HepG2 (cell line): ENCODE results near the gene BCL2L1. TPM values are rescaled to one million over a fixed set of nuclear protein-coding genes. Genes with fewer than 3 reads are reported as not detected.

Experiments used
- AHR ChIP-seq: IDR thresholded peaks from 2 replicates; pipeline ENCODE4 v1.6.1; 2018; ENCODE audit warnings: missing genetic modification reagents, missing compliant biosample characterization
- CENPX ChIP-seq: sonication (generic); formaldehyde crosslinking; IDR thresholded peaks from 2 replicates; pipeline ENCODE4 v1.9.0; 2021; ENCODE audit warnings: mild to moderate bottlenecking, missing genetic modification reagents, moderate library complexity
- FOSL2 ChIP-seq: sonication (generic); formaldehyde crosslinking; IDR thresholded peaks from 2 replicates; pipeline ENCODE4 v1.4.0; 2020; ENCODE audit warnings: missing genetic modification reagents
- FOXJ3 ChIP-seq: sonication (generic); formaldehyde crosslinking; IDR thresholded peaks from 2 replicates; pipeline ENCODE4 v1.4.0; 2020; ENCODE audit warnings: missing genetic modification reagents, mild to moderate bottlenecking, borderline replicate concordance
- JARID2 ChIP-seq: sonication (generic); formaldehyde crosslinking; IDR thresholded peaks from 2 replicates; pipeline ENCODE4 v1.8.1; 2023; ENCODE audit warnings: missing genetic modification reagents, inconsistent platforms; ENCODE audit not compliant: insufficient replicate concordance
- KDM1A ChIP-seq: IDR thresholded peaks from 2 replicates; pipeline ENCODE4 v1.6.1; 2016; ENCODE audit warnings: missing compliant biosample characterization
- POLR2G ChIP-seq: fragments of 200-400 bp; formaldehyde crosslinking; IDR thresholded peaks from 2 replicates; pipeline ENCODE4 v1.6.1; 2018; ENCODE audit warnings: mild to moderate bottlenecking, low read depth, low read length, moderate library complexity
- SRY ChIP-seq: sonication (generic); formaldehyde crosslinking; IDR thresholded peaks from 2 replicates; pipeline ENCODE4 v1.8.0; 2022; ENCODE audit warnings: mild to moderate bottlenecking, missing genetic modification reagents
- ZFP37 ChIP-seq: sonication (generic); formaldehyde crosslinking; IDR thresholded peaks from 2 replicates; pipeline ENCODE4 v1.4.0; 2020; ENCODE audit warnings: missing genetic modification reagents, borderline replicate concordance
- ZNF552 ChIP-seq: sonication (generic); formaldehyde crosslinking; IDR thresholded peaks from 2 replicates; pipeline ENCODE4 v1.9.0; 2022; ENCODE audit warnings: missing genetic modification reagents, mild to moderate bottlenecking, borderline replicate concordance
- ZNF563 ChIP-seq: sonication (generic); formaldehyde crosslinking; IDR thresholded peaks from 2 replicates; pipeline ENCODE4 v1.8.0; 2022; ENCODE audit warnings: mild to moderate bottlenecking, moderate library complexity, missing genetic modification reagents
- ZNF720 ChIP-seq: sonication (generic); formaldehyde crosslinking; IDR thresholded peaks from 2 replicates; pipeline ENCODE4 v1.4.0; 2020; ENCODE audit warnings: missing genetic modification reagents
- ZNF724P ChIP-seq: sonication (generic); formaldehyde crosslinking; IDR thresholded peaks from 2 replicates; pipeline ENCODE4 v1.8.0; 2022; ENCODE audit warnings: missing genetic modification reagents, borderline replicate concordance
- polyA plus RNA-seq, 8 experiments: library from polyadenylated mRNA; depleted of rRNA in 3 of 8; stranded (reverse) in 7 of 8; unstranded in 1 of 8; fragments of >200 nt; fragmentation: Illumina TruSeq in 4 of 8; extraction: Trizol in 4 of 8; gene quantifications; 2 replicates each; pipeline versions ENCODE4 v1.2.1 to v1.2.3, GENCODE V29; 2011 to 2016; ENCODE audit warnings: low read depth in 4 of 8, missing spikeins in 1 of 8, mixed read lengths in 1 of 8; ENCODE audit not compliant: insufficient read depth in 1 of 8
- total RNA-seq, 5 experiments: library from RNA; depleted of rRNA; stranded (reverse); fragments of >200 nt; fragmentation: Illumina TruSeq; extraction: Trizol; gene quantifications; 2 replicates each; pipeline ENCODE4 v1.2.3, GENCODE V29; 2016; ENCODE audit warnings: low read depth in 1 of 5
- TF ChIP-seq, protein P1 (sequence below): sonication (generic); formaldehyde crosslinking; IDR thresholded peaks from 2 replicates; pipeline ENCODE4 v1.4.0; 2020; ENCODE audit warnings: missing genetic modification reagents, borderline replicate concordance
- TF ChIP-seq, protein P2 (sequence below): sonication (generic); formaldehyde crosslinking; IDR thresholded peaks from 2 replicates; pipeline ENCODE4 v1.4.0; 2020; ENCODE audit warnings: missing genetic modification reagents
- TF ChIP-seq, protein P3 (sequence below): sonication (generic); formaldehyde crosslinking; conservative IDR thresholded peaks from 2 replicates; pipeline ENCODE4 v1.4.0; 2020; ENCODE audit warnings: missing genetic modification reagents
- TF ChIP-seq, protein P4 (sequence below): sonication (generic); formaldehyde crosslinking; IDR thresholded peaks from 2 replicates; pipeline ENCODE4 v1.4.0; 2020; ENCODE audit warnings: missing genetic modification reagents, borderline replicate concordance

Gene BCL2L1
- total and polyA plus RNA-seq, 2 of the 13 experiments (the other 11 are each of a cell fraction or from before 2014, with no cell fraction given): 164 to 258 TPM

DNA sequence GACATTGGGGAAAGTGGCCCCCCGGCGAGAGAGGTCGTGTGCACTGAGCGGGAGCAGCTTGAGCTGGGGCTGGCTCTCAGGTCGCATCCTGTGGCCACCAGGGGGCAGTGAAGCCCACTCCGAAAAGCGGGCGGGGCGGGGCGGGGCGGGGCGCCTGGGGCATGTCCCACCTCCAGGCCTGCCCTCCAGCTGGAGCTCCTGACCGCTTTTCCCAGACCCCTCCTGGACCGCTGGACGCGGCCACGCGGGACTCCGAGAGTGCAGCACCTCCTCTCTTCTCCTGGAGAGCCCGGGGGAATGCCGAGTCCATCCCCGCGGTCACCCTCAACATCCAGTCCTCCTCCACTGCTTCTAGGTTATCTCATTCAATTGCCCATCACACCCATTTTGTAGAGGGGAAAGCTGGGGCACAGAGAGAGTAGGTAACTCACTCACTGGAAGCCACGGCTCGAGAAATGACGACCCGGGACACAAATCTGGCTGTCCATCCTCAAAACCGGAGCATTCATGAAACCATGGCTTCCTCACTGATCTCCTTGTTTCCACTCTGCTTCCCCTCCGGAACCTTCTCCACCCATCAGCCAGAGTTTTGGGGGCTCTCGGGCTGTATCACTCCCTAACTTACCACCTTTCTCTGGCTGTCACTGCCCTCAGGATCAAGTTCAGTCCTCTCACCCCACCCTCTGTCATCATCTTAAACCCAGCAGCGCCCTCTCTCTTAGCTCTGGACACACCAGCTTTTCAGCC lies 60.9 kb downstream of the BCL2L1 start (continued):
- TF ChIP-seq, protein P1, sequence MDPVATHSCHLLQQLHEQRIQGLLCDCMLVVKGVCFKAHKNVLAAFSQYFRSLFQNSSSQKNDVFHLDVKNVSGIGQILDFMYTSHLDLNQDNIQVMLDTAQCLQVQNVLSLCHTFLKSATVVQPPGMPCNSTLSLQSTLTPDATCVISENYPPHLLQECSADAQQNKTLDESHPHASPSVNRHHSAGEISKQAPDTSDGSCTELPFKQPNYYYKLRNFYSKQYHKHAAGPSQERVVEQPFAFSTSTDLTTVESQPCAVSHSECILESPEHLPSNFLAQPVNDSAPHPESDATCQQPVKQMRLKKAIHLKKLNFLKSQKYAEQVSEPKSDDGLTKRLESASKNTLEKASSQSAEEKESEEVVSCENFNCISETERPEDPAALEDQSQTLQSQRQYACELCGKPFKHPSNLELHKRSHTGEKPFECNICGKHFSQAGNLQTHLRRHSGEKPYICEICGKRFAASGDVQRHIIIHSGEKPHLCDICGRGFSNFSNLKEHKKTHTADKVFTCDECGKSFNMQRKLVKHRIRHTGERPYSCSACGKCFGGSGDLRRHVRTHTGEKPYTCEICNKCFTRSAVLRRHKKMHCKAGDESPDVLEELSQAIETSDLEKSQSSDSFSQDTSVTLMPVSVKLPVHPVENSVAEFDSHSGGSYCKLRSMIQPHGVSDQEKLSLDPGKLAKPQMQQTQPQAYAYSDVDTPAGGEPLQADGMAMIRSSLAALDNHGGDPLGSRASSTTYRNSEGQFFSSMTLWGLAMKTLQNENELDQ (CRISPR knock-in tag): no peak
- TF ChIP-seq FOSL2 (no peak; the same call in 1 of the 2 replicates), CENPX (CRISPR knock-in tag) (no peak), ZNF724P (CRISPR knock-in tag) (peak; percentile 89; the same call in 1 of the 2 replicates), SRY (CRISPR knock-in tag) (peak; percentile 85), POLR2G (peak; percentile 93), FOXJ3 (CRISPR knock-in tag) (peak; percentile 35; the same call in 1 of the 2 replicates), KDM1A (CRISPR knock-in tag) (peak; percentile 86), ZNF720 (CRISPR knock-in tag) (no peak; the same call in 1 of the 2 replicates), AHR (peak; percentile 33; the same call in 1 of the 2 replicates), ZFP37 (CRISPR knock-in tag) (no peak), ZNF552 (CRISPR knock-in tag) (no peak), JARID2 (CRISPR knock-in tag) (peak; percentile 96), ZNF563 (CRISPR knock-in tag) (no peak)
- TF ChIP-seq, protein P2, sequence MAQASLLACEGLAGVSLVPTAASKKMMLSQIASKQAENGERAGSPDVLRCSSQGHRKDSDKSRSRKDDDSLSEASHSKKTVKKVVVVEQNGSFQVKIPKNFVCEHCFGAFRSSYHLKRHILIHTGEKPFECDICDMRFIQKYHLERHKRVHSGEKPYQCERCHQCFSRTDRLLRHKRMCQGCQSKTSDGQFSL (CRISPR knock-in tag): no peak
- TF ChIP-seq, protein P3, sequence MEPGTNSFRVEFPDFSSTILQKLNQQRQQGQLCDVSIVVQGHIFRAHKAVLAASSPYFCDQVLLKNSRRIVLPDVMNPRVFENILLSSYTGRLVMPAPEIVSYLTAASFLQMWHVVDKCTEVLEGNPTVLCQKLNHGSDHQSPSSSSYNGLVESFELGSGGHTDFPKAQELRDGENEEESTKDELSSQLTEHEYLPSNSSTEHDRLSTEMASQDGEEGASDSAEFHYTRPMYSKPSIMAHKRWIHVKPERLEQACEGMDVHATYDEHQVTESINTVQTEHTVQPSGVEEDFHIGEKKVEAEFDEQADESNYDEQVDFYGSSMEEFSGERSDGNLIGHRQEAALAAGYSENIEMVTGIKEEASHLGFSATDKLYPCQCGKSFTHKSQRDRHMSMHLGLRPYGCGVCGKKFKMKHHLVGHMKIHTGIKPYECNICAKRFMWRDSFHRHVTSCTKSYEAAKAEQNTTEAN (CRISPR knock-in tag): peak; percentile 34; the same call in 1 of the 2 replicates
- TF ChIP-seq, protein P4, sequence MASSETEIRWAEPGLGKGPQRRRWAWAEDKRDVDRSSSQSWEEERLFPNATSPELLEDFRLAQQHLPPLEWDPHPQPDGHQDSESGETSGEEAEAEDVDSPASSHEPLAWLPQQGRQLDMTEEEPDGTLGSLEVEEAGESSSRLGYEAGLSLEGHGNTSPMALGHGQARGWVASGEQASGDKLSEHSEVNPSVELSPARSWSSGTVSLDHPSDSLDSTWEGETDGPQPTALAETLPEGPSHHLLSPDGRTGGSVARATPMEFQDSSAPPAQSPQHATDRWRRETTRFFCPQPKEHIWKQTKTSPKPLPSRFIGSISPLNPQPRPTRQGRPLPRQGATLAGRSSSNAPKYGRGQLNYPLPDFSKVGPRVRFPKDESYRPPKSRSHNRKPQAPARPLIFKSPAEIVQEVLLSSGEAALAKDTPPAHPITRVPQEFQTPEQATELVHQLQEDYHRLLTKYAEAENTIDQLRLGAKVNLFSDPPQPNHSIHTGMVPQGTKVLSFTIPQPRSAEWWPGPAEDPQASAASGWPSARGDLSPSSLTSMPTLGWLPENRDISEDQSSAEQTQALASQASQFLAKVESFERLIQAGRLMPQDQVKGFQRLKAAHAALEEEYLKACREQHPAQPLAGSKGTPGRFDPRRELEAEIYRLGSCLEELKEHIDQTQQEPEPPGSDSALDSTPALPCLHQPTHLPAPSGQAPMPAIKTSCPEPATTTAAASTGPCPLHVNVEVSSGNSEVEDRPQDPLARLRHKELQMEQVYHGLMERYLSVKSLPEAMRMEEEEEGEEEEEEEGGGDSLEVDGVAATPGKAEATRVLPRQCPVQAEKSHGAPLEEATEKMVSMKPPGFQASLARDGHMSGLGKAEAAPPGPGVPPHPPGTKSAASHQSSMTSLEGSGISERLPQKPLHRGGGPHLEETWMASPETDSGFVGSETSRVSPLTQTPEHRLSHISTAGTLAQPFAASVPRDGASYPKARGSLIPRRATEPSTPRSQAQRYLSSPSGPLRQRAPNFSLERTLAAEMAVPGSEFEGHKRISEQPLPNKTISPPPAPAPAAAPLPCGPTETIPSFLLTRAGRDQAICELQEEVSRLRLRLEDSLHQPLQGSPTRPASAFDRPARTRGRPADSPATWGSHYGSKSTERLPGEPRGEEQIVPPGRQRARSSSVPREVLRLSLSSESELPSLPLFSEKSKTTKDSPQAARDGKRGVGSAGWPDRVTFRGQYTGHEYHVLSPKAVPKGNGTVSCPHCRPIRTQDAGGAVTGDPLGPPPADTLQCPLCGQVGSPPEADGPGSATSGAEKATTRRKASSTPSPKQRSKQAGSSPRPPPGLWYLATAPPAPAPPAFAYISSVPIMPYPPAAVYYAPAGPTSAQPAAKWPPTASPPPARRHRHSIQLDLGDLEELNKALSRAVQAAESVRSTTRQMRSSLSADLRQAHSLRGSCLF: no peak
